HG02852 (cell line): ENCODE data around the gene NPPB.

ENCODE experiments used
- ATAC-seq: cut with Tn5 transposase; IDR thresholded peaks from one replicate; pipeline ENCODE4 v1.9.1; 2021; ENCODE audit warnings: mild to moderate bottlenecking, moderate library complexity; ENCODE audit not compliant: unreplicated experiment

The NPPB gene

DNA sequence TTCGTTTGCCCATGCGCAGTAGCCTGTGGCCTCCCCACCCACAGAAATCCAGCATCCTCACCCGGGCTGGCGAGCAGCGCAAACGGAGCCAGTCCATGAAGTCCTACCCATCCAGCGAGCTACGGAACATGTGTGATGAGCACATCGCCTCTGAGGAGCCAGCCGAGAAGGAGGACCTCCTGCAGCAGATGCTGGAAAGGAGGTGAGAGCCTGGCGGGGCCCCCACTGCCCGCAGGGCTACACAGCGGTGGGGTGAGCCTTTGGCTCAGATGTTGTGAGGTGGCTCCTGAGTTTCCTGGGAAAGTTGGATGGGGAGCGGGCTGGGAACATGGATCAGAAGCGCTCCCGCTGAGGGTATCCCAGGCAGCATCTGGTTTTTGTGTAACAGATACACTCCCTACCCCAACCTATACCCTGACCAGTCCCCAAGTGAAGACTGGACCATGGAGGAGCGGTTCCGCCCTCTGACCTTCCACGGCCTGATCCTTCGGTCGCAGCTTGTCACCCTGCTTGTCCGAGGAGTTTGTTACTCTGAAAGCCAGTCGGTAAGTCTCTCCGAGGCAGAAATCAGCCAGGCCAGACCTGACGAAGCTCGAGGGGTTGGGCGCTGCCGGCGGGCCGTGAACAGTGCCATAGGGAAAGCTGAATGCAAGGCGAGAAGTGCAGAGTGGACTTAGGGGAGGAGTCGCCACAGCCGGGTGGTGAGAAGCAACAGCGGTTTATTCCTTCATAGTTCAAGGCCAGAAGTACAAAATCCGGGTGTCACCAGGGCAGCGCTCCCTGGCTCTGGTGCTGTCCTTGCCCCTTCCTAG lies 21.6 kb downstream of the NPPB start:
- no peak for ATAC-seq

DNA sequence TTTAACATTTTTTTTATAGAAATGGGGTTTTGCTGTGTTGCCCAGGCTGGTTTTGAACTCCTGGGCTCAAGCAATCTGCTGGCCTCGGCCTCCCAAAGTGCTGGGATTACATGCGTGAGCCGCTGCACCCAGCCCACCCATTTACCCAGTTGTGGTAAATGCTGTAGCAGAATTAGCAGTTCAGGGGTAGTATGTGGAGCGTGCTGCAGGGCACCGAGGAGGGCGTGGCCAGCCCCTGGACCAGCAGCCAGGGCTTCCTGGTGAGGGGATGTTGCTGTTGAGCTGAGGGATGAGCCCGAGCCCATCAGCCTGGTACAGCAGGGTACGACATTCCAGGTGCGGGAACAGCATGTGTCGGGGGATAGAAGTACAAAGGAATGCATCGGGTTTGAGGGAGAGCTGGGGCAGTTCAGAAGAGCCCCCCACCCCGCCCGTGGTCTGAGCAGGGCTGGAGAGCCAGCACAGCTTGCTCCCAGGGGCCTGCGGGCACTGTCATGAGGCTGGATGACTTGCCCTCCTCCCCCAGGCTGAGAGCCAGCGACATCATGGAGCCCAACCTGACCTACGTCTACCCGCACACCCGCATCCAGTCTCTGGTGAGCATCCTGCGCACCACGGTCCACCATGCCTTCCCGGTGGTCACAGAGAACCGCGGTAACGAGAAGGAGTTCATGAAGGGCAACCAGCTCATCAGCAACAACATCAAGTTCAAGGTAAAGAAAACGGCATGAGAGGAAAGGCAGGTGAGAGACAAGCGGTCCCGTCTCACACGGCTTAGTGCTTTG lies 23.1 kb downstream of the NPPB start:
- no peak for ATAC-seq

DNA sequence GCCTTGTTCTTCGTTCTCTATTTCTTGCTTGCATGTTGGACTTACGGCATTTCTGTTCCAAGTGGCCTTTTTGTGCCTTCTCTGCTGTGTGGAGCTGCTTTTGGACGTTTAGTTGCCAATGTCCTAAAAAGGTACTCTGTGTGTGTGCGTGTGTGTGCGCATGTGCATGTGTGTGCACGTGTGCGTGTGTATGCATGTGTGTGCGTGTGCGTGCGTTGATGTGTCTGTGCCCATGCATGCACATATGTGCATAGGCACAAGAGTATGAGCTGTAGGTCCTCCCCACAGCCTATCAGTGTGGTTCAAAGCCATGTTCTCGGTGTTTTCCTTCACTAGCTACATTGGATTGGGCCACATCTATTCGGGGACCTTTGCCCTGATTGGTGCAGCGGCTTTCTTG lies 24.8 kb downstream of the NPPB start:
- no peak for ATAC-seq

DNA sequence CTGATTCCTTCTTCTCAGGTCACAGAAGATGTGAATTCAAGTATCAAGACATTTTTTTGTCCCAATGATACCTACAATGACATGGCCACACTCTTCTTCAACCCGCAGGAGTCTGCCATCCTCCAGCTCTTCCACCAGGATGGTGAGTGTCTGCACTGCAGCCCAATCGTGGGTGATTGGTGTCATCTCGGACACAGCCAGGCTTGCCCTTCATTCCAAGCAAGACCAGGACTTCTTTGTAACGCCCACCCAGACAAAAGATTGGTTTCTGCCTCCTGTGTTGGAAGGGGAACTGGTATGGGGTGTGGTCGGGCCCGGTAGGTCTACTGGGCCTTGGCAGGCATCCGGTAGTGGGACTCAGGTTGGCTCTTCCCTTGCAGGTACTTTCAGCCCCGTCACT lies 25.2 kb downstream of the NPPB start:
- no peak for ATAC-seq

DNA sequence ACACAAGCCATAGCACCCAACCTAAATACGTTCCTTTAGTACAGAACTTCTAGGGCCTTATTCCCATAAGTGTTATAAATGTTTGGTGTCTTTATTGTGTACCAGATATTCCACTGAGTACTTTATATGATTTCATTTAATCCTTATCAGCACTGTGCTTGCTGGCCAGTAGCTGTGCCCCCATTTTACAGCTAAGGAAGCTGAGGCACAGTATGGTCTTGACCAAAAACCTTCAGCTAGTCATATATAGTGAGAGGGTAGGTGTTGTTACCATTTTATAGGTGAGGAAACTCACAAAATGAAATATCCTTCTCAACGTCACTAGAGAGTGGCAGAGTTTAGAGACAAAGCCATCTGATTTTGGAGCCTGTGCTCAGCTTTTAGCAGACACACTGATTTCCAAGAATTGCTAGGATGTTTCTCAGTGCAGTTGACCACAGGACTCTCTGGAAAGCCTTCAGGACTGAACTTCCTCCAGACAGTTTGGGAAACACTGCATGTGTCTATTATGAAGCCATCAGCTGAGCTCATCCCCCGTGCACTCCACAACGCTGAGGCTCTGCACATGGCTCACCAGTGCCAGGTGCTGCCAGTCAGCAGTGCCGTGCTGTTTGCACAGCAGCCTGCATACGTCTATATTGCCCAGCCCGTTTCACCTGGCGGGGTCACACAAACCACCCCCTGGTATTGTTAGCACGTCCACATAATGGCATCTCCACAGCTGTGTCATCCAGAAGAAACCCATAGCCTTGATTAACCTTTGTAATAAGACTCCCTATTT lies 26.6 kb downstream of the NPPB start:
- no peak for ATAC-seq

DNA sequence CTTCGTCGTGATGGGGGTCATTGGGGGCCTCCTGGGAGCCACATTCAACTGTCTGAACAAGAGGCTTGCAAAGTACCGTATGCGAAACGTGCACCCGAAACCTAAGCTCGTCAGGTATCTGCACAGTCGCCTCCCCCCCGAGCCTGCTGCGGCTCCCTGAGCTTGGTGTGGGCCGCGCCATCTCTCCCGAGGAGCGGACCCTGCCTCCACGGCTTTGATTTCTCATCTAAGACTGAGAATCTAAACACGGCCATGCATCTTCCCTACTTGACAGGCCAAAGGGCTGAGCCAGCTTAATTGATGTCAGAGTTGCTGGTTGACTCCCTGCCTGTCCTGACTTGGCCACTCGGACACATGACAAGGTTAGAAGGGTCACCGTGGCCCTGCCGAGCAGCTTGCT lies 30.2 kb downstream of the NPPB start:
- no peak for ATAC-seq

DNA sequence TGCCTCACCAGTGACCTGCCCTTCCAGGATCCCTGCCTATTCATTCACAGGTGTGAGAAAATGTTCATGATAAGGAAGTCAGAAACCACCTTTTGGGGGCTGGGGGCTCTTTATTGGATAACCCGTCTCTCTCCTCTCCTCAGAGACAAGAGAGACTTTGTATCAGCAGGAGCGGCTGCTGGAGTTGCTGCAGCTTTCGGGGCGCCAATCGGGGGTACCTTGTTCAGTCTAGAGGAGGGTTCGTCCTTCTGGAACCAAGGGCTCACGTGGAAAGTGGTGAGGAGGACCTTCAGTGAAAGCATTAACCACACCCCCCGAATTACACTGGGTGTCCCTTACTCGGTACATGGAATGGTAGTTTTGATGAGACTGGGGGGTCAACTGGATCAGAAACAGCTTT lies 31.8 kb downstream of the NPPB start:
- no peak for ATAC-seq

DNA sequence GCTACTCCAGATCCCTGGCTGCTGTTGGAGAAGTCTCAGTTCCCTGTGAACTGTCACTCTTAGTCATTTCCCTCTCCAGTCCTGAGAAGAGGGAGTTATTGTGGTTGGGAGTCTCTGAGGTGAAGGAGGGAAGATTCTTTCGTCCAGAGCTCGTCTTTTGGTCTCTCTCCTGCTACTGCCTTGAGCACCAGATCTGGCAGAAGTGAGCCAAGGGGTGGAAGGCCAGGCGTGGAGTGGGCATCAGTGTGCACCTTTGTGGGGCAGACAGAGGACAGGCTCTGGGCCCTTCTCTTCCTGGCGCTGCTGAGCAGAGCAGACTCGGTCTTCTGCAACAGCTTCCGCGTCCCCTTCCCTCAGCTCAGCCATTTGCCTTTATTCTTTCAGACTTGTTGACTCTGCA lies 33.6 kb downstream of the NPPB start:
- ATAC-seq, result no peak

DNA sequence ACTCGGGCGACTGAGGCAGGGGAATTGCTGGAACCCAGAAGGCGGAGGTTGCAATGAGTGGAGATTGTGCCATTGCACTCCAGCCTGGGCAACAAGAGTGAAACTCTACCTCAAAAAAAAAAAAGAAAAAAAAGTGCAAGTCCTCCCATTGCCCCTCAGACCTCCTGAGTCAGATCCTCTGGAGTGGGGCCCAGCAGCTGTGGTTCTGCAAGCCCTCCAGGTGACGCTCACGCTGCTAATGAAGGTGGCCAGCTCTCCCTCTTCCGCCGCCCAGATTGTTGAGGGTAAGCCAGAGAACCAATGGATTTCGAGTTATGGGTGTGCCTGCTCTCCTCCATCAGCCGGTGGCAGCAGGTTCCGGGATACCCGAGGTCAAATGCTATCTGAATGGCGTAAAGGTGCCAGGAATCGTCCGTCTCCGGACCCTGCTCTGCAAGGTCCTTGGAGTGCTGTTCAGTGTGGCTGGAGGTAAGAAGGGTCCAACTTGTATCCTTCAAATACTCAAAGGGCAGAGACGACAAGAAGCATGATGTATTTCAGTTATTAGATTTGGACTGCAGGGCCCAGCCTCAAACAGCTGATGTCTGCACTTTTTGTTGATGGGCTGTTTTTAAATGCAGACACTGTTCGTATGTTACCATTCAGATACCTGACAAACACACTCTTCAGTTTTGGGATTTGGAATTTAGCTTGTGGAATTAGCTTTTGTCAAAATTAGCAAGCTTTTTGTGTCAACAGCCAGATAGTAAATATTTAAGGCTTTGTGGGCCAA lies 35.2 kb downstream of the NPPB start:
- ATAC-seq, result no peak

DNA sequence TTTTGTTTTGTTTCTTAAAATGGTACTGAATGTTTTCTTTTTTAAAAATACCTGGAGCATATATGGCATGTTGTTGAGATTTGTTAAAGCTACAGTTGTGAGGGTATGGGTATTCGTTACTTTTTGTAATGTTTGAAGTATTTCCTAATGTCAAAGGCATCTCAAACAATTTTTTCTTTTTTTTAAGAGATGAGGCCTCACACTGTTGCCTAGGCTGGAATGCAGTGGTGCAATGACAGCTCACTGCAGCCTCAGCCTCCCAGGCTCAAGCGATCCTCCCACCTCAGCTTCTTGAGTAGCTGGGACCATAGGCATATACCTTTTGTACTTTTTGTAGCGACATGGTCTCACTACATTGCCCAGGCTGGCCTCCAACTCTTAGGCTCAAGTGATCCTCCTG lies 36.7 kb downstream of the NPPB start:
- ATAC-seq, result no peak

DNA sequence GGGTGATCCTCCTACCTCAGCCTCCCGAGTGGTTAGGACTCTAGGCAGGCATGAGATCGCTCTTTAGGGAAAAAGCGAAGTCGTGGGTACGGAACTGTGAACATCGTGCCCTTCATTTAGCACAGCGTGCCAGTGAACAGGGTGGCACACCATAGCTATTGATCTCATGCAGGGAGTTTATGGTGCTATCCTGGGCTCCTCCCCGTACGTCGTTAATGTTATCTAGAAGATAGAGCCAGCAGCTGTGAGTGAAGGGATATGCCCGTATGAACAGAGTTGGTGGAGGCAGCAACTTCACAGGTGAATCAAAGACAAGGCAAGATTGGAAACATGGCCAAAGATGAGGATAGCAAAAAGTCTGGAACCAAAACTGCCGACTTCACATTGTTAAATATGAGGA lies 41.6 kb downstream of the NPPB start:
- ATAC-seq, result no peak

DNA sequence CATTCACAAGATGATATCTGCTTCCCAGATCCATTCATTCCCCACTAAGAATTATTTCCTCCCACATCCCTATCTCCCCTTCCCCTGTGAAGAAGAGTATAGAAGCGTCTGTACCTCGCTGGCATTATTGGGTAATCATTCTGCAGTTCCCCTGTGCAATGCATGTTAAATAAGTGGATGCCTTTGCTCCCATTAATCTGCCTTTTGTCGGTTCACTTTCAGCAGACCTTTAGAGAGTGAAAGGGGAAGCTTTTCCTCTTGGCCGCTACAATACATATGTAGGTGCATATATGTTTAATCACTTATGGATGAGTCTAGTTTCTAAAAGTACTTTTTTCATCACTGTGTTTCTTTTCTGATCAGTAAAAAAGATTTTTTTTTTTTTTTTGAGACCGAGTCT lies 45.7 kb downstream of the NPPB start:
- ATAC-seq, result no peak
